GM20000 (cell line): ENCODE measurements around the gene IRF2BP1.

Source experiments
- DNase-seq: peaks from one replicate; pipeline ENCODE4 v3.0.0; 2012; ENCODE audit warnings: low spot score
- CTCF ChIP-seq: IDR thresholded peaks from 2 replicates; pipeline ENCODE4 v1.5.1; 2012; ENCODE audit warnings: mild to moderate bottlenecking, control low read depth; ENCODE audit errors: extremely low read depth, missing control alignments

Gene IRF2BP1

GRCh38 chr19:45895519-45895972 is 9.6 kb upstream of the IRF2BP1 start:
- DNase-seq = no peak
- no peak for TF ChIP-seq CTCF

- TF ChIP-seq CTCF = no peak
Observed at GRCh38 chr19:45890877-45891276, 4.9 kb upstream of the IRF2BP1 start.

GRCh38 chr19:45889210-45889885 is 3.4 kb upstream of the IRF2BP1 start:
- TF ChIP-seq CTCF = no peak
- DNase-seq = no peak

More at GRCh38 chr19:45890877-45891276, 4.9 kb upstream of the IRF2BP1 start:
- DNase-seq = no peak

GRCh38 chr19:45887200-45887710 is 1.3 kb upstream of the IRF2BP1 start:
- no peak for DNase-seq
- TF ChIP-seq CTCF = no peak

- no peak for TF ChIP-seq CTCF
- peak; percentile 95 for DNase-seq
Observed at GRCh38 chr19:45886427-45887199, 672 bp upstream of the IRF2BP1 start.

- TF ChIP-seq CTCF = no peak
- peak; percentile 71 for DNase-seq
Observed at GRCh38 chr19:45884682-45885555, 1.0 kb downstream of the IRF2BP1 start.
